Kidney glomerular epithelial cell (primary cell): ENCODE measurements around the gene COL13A1.

ENCODE experiments used
- DNase-seq: peaks from one replicate; lab custom pipeline; 2025; lab: John Stamatoyannopoulos, UW

The COL13A1 gene

GRCh38 chr10:69890065-69890847, 88.5 kb downstream of the COL13A1 start:
- DNase-seq: no peak

GRCh38 chr10:69891057-69891617, 89.4 kb downstream of the COL13A1 start:
- no peak for DNase-seq

- no peak for DNase-seq
Observed at GRCh38 chr10:69892406-69892805, 90.7 kb downstream of the COL13A1 start.

- no peak for DNase-seq
Observed at GRCh38 chr10:69892816-69893215, 91.1 kb downstream of the COL13A1 start.

- no peak for DNase-seq
Observed at GRCh38 chr10:69893271-69893900, 91.7 kb downstream of the COL13A1 start.

GRCh38 chr10:69894156-69894555, 92.5 kb downstream of the COL13A1 start:
- DNase-seq: no peak

GRCh38 chr10:69895759-69896158, 94.1 kb downstream of the COL13A1 start:
- DNase-seq: no peak

- DNase-seq: no peak
Observed at GRCh38 chr10:69896606-69897231, 95.0 kb downstream of the COL13A1 start.

GRCh38 chr10:69897432-69897831, 95.7 kb downstream of the COL13A1 start:
- no peak for DNase-seq

- DNase-seq: no peak
Observed at GRCh38 chr10:69897999-69898398, 96.3 kb downstream of the COL13A1 start.

GRCh38 chr10:69898524-69898923, 96.8 kb downstream of the COL13A1 start:
- no peak for DNase-seq

GRCh38 chr10:69898941-69899340, 97.2 kb downstream of the COL13A1 start:
- no peak for DNase-seq

GRCh38 chr10:69899727-69900595, 98.3 kb downstream of the COL13A1 start:
- DNase-seq: no peak

GRCh38 chr10:69901022-69901421, 99.3 kb downstream of the COL13A1 start:
- DNase-seq: no peak

- DNase-seq: peak; percentile 22
Observed at GRCh38 chr10:69901628-69902505, 100.2 kb downstream of the COL13A1 start.

GRCh38 chr10:69902835-69903535, 101.3 kb downstream of the COL13A1 start:
- DNase-seq: no peak

GRCh38 chr10:69904533-69904932, 102.8 kb downstream of the COL13A1 start:
- DNase-seq: no peak

- DNase-seq: no peak
Observed at GRCh38 chr10:69906425-69906824, 104.7 kb downstream of the COL13A1 start.

- DNase-seq: no peak
Observed at GRCh38 chr10:69907517-69907916, 105.8 kb downstream of the COL13A1 start.

GRCh38 chr10:69908124-69908523, 106.4 kb downstream of the COL13A1 start:
- no peak for DNase-seq
